GM12891 (cell line): ENCODE results near the gene ANTKMT.
A peak's percentile ranks its signal among the peaks of the same experiment; 100 is the strongest.
"Not testable (repeated sequence)": the region's sequence is repeated elsewhere in the genome, so short reads cannot be mapped to it uniquely, and the experiment has no call there.

ENCODE experiments used
- DNase-seq: peaks from one replicate; pipeline ENCODE4 v3.0.0; 2011; ENCODE audit warnings: low spot score; ENCODE audit not compliant: insufficient read length
- FAIRE-seq: peaks from 2 replicates; lab custom pipeline; 2011; peaks lifted over from hg19 to GRCh38; lab: Jason Lieb, UNC
- PAX5 ChIP-seq: IDR thresholded peaks from 2 replicates; pipeline ENCODE4 v1.6.1; 2011; ENCODE audit warnings: low read length, moderate library complexity, mild to moderate bottlenecking; ENCODE audit not compliant: insufficient read depth, severe bottlenecking
- POLR2A ChIP-seq: IDR thresholded peaks from 2 replicates; pipeline ENCODE4 v1.6.1; 2011; ENCODE audit warnings: low read depth, low read length, control low read depth
- POLR2AphosphoS5 ChIP-seq: IDR thresholded peaks from 2 replicates; pipeline ENCODE4 v1.6.1; 2011; ENCODE audit warnings: low read depth, low read length, control low read depth
- POU2F2 ChIP-seq: IDR thresholded peaks from 2 replicates; pipeline ENCODE4 v1.6.1; 2011; ENCODE audit warnings: low read depth, mild to moderate bottlenecking, control low read depth, low read length, moderate library complexity
- SPI1 ChIP-seq: IDR thresholded peaks from 2 replicates; pipeline ENCODE4 v1.6.1; 2011; ENCODE audit warnings: low read depth, low read length, control low read depth
- TAF1 ChIP-seq: IDR thresholded peaks from 2 replicates; pipeline ENCODE4 v1.6.1; 2011; ENCODE audit warnings: low read depth, low read length, control low read depth

The ANTKMT gene

DNA sequence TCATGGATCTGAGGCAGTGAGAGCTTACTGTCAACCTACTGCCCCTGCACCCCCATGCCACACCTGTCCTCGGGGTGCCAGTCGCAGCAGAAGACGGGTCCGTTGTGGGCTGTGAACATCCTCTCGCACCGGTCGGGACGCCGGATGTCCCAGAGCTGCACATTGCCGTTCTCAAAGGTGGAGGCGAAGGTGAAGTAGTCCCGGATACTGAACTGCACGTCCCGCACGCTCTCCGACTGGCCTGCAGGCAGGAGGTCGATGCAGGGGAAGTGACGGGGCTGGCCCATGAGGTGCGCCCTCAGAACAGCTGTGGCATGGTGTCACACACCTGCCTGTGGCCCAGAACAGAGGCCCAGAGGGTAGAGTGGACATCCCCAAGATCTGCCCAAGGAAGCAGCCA lies 33.4 kb upstream of the ANTKMT start:
- DNase-seq = no peak
- TF ChIP-seq PAX5 (no peak), SPI1 (no peak), POLR2A (no peak), TAF1 (no peak), POLR2AphosphoS5 (no peak), POU2F2 (no peak)
- FAIRE-seq = no peak

DNA sequence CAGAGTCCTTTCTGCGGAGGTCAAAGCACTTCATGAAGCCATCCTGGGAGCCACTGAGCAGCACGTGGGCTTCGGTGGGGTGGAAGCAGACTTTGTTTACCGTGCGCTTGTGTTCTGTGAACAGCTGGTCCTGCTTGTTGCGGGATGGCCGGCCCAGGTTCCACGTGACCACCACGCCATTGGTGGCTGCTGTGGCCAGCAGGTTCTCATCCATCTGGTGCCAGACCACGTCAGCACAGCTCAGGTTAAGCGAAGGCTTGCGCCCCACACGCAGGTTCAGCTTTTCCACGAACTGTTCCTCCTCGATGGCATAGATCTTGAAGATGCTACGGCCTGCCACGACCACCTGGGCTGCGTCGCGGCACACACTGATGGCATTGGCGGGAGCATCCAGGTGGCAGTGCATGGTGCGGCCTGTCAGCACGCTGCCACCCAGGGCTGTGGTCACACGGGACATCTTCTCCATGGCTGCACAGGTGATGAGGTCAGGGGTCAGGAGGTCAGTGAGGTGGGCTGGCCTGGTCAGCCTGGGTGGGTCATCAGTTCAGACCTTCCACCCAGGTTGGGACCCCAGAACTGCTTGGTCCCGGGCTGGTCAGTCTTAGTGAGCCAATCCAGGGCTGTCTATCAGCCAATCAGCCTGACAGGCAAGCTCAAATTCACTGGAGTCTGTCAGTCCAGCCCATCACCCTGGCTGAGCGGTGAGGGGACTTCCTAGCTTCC lies 31.6 kb upstream of the ANTKMT start:
- DNase-seq (no peak), FAIRE-seq (peak; percentile 84)
- no peak for TF ChIP-seq PAX5
- TF ChIP-seq TAF1 = no peak
- no peak for TF ChIP-seq POLR2AphosphoS5
- no peak for TF ChIP-seq POU2F2
- no peak for TF ChIP-seq POLR2A
- TF ChIP-seq SPI1 = no peak

DNA sequence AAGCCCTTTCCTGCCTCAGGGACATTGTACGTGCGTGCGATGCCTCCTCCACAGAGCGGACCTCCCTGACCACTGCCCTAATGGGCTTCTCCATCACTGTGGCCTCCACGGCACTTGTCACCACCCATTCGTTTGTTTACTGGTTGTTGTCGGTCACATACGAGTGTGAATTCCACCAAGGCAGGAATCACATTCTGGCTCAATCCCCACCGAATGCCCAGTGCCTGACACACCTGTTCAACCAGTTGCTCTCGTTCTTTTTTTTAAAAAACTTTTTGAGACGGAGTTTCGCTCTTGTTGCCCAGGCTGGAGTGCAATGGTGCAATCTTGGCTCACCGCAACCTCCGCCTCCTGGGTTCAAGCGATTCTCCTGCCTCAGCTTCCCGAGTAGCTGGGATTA lies 29.7 kb upstream of the ANTKMT start:
- not testable (repeated sequence) for FAIRE-seq, DNase-seq

DNA sequence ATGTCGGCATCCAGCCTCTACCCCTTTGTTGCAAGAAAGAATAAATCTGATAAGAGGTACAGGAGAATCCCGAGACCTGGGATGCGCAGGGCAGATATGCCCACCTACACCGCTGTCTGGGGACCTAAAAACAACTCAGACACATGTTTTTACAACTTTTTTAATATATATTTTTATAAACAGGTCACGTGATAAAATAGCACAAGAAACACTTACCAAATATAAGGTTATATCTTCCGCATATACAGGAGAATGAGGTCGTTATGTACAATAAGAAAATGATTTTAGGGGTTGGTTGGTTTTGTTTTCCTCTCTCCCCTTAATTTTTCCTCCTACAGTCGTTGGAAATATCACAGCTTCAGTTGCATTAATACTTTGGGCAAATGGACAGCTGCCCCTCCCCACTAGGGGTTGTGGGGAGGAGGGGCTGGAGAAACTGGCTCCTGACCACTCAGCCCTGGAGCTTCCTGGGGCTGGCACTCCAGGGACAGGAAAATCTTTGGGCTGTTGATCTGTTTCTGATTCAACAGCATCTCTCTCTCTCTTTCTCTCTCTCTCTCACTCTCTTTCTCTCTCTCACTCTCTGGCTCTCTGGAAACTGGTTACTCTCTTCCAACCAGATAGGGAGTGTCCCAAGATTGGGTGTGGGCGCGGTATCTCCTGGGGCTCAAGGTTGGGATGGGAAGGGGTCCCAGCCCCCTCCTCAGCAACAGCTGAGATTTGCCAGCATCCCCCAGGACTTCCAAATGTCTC lies 28.4 kb upstream of the ANTKMT start:
- TF ChIP-seq POLR2AphosphoS5 = no peak
- no peak for TF ChIP-seq POU2F2
- no peak for TF ChIP-seq TAF1
- no peak for TF ChIP-seq SPI1
- no peak for TF ChIP-seq PAX5
- no peak for TF ChIP-seq POLR2A
- DNase-seq (no peak), FAIRE-seq (no peak)

DNA sequence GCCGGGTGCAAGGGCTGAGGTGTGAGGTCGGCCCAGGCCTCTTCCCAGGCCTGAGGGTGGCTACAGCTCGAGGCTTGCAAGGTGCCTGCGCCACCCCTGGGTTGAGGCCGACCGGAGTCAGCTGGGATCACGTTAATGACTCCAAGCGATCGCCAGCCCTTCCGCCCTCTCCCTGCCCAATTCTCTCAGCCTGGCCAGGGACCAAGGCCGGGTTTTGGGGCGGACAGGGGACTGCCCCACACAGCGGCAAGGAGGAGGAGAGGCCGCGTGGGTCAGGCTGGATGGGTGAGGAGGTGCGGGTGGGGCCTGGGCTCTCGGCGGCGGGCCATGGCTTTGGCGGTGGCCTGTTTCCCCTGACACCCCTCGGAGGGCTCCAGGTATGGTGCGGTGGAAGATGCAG lies 27.6 kb upstream of the ANTKMT start:
- FAIRE-seq = no peak
- no peak for DNase-seq
- no peak for TF ChIP-seq POLR2AphosphoS5
- TF ChIP-seq TAF1 = no peak
- no peak for TF ChIP-seq SPI1
- no peak for TF ChIP-seq POU2F2
- no peak for TF ChIP-seq POLR2A
- no peak for TF ChIP-seq PAX5

DNA sequence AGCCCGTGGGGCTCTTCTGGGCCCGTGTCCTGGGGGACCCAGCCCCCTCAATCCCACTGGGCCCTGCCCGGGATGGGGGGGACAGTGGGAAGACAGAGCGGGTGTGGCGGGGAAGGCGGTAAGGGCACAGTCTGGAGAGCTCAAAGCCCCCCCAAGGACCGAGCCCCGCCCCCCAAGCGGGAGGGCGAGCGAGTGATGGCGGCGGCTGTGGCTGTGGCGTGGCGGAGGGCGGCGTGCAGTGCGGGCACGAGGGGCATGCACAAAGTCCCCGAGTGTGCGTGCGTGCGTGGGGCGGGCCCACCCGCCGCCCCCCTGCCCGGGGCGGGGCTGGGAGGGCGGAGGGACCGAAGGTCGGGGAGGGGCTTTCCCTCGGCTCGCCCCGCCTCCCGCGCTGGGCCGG lies 27.2 kb upstream of the ANTKMT start:
- FAIRE-seq (no peak), DNase-seq (no peak)
- TF ChIP-seq SPI1 (no peak), TAF1 (no peak), POLR2AphosphoS5 (no peak), POLR2A (no peak), PAX5 (no peak)

DNA sequence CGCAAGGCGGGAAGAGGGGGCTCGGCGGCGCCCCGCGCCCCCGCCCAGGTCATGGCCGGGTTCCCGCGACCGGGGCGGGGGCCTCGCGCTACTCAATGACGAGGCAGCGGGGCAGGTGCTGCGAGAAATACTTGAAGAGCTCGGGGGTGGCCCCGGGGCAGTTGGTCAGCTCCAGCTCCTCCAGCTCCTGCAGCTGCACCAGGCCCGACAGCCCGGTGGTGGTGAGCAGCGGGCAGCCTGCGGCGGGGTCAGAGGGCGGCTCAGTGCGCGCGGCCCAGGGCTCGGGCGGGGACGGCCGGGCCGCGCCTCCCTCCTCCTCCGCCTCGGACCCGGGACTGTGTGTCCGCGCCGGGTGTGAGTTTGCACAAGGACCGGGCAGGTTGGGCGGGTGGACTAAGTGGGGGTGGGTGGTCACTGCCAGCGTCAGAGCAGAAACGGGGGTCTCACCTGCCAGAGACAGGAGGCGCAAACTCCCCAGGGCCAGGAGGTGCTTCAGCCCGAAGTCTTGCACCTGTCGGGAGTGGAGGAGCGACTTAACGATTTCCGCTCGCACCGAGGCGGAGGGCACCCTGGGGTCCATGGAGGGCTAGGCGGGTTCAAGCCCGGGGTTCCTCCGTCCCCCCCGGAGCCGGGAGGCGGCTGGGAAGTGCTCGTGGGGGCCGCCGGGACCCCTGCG lies 26.6 kb upstream of the ANTKMT start:
- DNase-seq = no peak
- FAIRE-seq = no peak
- TF ChIP-seq POU2F2 (no peak), POLR2AphosphoS5 (no peak), POLR2A (no peak), SPI1 (no peak), TAF1 (no peak), PAX5 (no peak)

DNA sequence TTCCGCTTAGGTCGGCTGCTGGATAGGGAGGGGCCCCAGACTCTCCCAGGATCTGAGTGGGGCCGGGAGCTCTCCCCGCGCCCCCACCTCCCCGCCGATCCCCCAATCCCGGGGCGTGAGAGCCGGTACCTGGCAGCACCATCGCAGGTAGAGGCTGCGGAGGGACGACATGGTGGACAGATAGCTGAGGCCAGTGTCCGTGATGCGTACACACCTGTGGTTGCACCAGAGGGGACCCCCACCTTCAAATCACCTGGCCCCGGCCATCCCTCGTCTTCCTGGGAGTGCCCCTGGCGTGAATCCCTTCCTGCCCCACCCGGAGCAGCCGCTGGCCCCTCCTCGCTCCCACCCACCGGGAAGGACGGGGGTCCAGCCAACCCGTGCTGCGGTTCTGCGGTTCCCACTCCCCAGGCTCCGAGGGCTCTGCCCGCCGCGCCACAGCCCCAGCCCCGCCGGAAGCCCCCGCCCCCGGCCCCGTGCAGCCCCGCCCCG lies 26.0 kb upstream of the ANTKMT start:
- no peak for DNase-seq
- no peak for FAIRE-seq
- no peak for TF ChIP-seq PAX5
- TF ChIP-seq POU2F2 = no peak
- TF ChIP-seq TAF1 = no peak
- no peak for TF ChIP-seq POLR2AphosphoS5
- TF ChIP-seq SPI1 = no peak
- no peak for TF ChIP-seq POLR2A

DNA sequence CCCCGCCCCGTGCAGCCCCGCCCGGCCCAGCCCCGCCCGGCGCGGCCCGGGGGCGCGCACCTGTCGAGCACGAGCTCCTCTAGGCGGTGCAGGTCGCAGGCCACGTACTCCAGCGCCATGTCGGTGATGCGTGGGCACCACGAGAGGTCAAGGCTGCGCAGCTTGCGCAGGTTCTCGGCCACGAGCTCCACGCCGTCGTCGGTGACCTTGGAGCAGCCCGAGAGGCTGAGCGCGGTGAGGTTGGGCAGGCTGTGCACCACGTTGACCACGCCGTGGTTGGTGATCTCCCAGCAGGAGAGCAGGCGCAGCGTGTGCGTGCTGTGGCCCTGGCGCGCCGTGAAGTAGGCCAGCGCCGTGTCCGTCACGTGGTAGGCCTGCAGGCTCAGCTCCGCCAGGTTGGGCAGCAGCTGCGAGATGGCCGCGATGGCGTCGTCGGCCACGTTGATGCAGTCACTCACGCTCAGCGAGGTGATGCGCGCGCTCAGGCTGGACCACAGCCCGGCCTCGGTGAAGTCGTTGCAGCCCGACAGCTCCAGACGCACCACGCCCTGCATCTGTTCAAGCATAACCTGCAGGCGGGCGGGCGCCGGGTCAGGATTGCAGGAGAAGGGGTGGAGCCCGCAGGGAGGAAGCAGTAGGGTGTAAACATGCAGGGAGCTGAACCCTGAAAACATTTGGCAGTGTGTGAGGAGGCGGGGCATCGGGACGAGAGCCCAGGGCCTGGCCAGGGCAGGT lies 25.4 kb upstream of the ANTKMT start:
- DNase-seq = peak; percentile 78
- FAIRE-seq = peak; percentile 87
- TF ChIP-seq SPI1 (no peak), TAF1 (no peak), POLR2AphosphoS5 (no peak), PAX5 (no peak), POLR2A (no peak), POU2F2 (no peak)
